Psoas muscle (tissue), 8 donors: ENCODE results near the gene GCLM. TPM values are rescaled to one million over a fixed set of nuclear protein-coding genes. Genes with fewer than 3 reads are reported as not detected.
"Not testable (repeated sequence)": the region's sequence is repeated elsewhere in the genome, so short reads cannot be mapped to it uniquely, and the experiment has no call there.

Source experiments
- ATAC-seq, 4 donors: fragments of 200-7000 bp; cut with Tn5 transposase; one replicate each; pipeline ENCODE4 v1.9.1; 2020; ENCODE audit warnings: moderate library complexity in 3 of 4, mild to moderate bottlenecking in 2 of 4
- DNase-seq, 2 donors: peaks; one replicate each; pipeline ENCODE4 v3.0.0-alpha.2; 2020
- H3K27ac ChIP-seq: fragments of 200-600 bp; one replicate; pipeline ENCODE4 v1.8.0; 2022
- H3K27me3 ChIP-seq, 3 donors: fragments of 200-600 bp in 1 of 3; one replicate each; pipeline versions ENCODE4 v1.6.1 to v1.8.0; 2013 to 2022; ENCODE audit warnings: low read length in 2 of 3, mild to moderate bottlenecking in 2 of 3, moderate library complexity in 1 of 3; ENCODE audit not compliant: insufficient read depth in 3 of 3
- H3K36me3 ChIP-seq, 2 donors: fragments of 200-600 bp in 1 of 2; one replicate each; pipeline versions ENCODE4 v1.6.1 to v1.8.0; 2013 to 2022; ENCODE audit warnings: low read depth in 1 of 2, mild to moderate bottlenecking in 1 of 2, moderate library complexity in 1 of 2; ENCODE audit not compliant: insufficient read depth in 1 of 2
- H3K4me1 ChIP-seq: fragments of 200-600 bp; one replicate; pipeline ENCODE4 v1.8.0; 2022
- H3K4me3 ChIP-seq: fragments of 200-600 bp; one replicate; pipeline ENCODE4 v1.8.0; 2022; ENCODE audit warnings: mild to moderate bottlenecking
- H3K9me3 ChIP-seq: fragments of 200-600 bp; one replicate; pipeline ENCODE4 v1.8.0; 2022
- CTCF ChIP-seq: fragments of 200-600 bp; IDR thresholded peaks from one replicate; pipeline ENCODE4 v1.8.0; 2022; ENCODE audit warnings: antibody characterized with exemption
- WGBS, 3 donors: extraction: QIAGEN DNeasy Blood & Tissue Kit; methylation state at CpG; one replicate each; pipeline versions ENCODE4 v1.1.6 to v1.1.7; 2013; 5-methylcytosine and 5-hydroxymethylcytosine counted together
- intact Hi-C, 2 donors: fragments of 100-400 bp; cut with DNase I; formaldehyde crosslinking; loops; one replicate each; pipeline versions ENCODE4 v1.11.0 to v1.14.2; 2022
- polyA plus RNA-seq, 3 donors: library from polyadenylated mRNA; stranded (reverse); fragments of 200-250 nt; gene quantifications; one replicate each; pipeline ENCODE4 v1.2.3, GENCODE V29; 2013
- total RNA-seq, 4 donors: library from RNA; stranded (reverse); fragmentation: NEBNext Ultra II Directional in 2 of 4; extraction: Animal tissue kit (Norgen Biotek cat#: 25700) in 2 of 4; gene quantifications; one replicate each; pipeline versions ENCODE4 v1.2.1 to v1.2.4, GENCODE V29; 2021 to 2023
- donor health status: healthy with polysubstance abuse.
- donor health status: DM: no; HTN: no; CAD: no; lungs with moderate emphysema.
- donor health status: Bipolar disorder and iron deficiency.
- donor health status: healthy.
- donor health status: DM: yes; HTN: yes; CAD: no.
- donor health status: DM: no; HTN: no; CAD: no.
- donor health status: DM: no; HTN: no; CAD: no.
- donor health status: DM: yes; HTN: yes; CAD: no.

GCLM gene
- total and polyA plus RNA-seq, 7 donors: 22.8 to 63.9 (median 40.2) TPM

DNA sequence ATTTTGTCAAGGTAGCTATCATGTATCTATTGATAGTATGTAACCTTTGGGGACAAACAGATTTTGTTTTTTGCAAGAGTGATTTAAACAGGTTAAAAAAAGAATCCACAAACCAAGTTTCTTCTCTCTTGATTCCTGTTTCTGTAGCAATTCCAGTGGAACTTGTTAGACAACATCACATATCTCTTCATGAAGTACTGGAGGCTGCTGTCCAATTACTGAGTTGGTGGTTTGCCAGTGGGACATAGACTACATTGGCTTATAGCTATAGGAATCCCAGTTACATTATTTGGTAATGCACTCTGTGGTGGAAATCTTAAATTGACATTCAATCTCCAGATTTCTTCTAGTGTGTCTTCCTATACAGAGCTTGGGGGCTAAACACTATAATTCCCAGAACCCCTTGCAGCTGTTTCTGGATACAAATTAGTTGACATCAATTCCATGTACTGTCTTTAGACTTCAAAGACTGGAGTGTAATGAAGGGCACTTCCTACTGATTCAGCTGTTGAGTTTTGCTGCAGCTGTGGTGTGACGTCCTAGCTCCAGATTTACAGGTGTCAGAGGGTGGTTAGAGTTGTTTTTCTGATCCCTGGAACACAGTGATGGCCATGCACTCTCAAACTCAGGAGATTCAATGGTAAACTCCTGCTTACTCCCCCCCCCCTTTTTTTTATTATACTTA, 29.4 kb upstream of the GCLM start:
- TF ChIP-seq CTCF: no peak
- Histone ChIP-seq H3K27ac (no peak overlapping the region), H3K9me3 (no peaks in the 10 kb centered on the region), H3K36me3 (no peaks in the 10 kb centered on the region), H3K27me3 (no peaks in the 10 kb centered on the region), H3K4me1 (no peaks in the 10 kb centered on the region), H3K4me3 (no peak overlapping the region)
- intact Hi-C loops: no loop called here
- WGBS, 3 donors: 22 to 52% (median 38%) methylated on average over 1 of the region's 1 CpG
- ATAC-seq: no peak
- no peak for DNase-seq

DNA sequence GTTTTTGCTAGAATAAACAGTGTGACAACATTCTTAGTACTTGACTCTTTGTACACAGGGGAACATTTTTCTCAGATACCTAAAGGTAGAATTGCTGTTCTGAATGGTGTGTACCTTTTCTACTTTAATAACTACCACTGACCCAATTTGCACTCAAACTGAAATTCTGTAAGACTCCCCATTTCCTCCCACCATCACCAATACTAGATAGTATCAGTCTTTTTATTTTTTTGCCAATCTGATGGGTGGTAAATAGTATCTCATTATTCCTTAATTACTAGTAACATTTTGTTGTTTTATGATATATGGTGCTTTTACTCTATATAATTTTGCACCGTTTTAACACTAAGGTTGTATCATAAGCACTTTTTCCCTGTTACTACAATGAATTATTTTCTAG, 28.8 kb upstream of the GCLM start:
- DNase-seq: no peak
- H3K4me1 ChIP-seq: no peaks in the 10 kb centered on the region
- TF ChIP-seq CTCF: no peak
- ATAC-seq: no peak
- no peak overlapping the region for H3K27ac ChIP-seq
- no peaks in the 10 kb centered on the region for H3K27me3 ChIP-seq
- H3K9me3 ChIP-seq: no peaks in the 10 kb centered on the region
- intact Hi-C loops: no loop called here
- no peaks in the 10 kb centered on the region for H3K36me3 ChIP-seq
- no peak overlapping the region for H3K4me3 ChIP-seq
- WGBS, 3 donors: 82 to 85% (median 83%) methylated on average over 1 of the region's 1 CpG

DNA sequence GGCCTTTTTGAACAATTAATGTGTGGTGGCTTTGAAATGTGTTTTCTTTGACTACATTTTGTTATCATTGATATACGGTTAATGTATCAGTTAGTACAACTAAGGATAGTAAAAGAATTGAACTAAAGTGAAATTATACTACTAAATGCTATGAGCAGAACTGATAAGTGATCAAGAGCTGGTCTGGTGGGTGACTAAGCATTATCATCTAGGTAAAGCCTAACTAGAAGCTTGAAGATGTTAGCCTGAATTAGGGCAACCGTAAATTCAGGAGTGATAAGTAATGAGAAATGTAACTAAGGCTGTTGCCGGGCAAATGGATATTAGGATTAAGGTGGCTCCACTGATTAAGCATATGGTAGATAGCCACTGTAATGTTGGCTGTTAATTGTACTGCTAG, 16.0 kb upstream of the GCLM start:
- Histone ChIP-seq H3K4me1 (no peaks in the 10 kb centered on the region), H3K27me3 (no peaks in the 10 kb centered on the region), H3K4me3 (no peak overlapping the region), H3K36me3 (no peaks in the 10 kb centered on the region), H3K27ac (no peak overlapping the region), H3K9me3 (no peaks in the 10 kb centered on the region)
- WGBS, 3 donors: 84 to 93% (median 90%) methylated on average over 3 of the region's 3 CpGs
- ATAC-seq (no peak), DNase-seq (no peak)
- TF ChIP-seq CTCF: no peak
- intact Hi-C loops: no loop called here

DNA sequence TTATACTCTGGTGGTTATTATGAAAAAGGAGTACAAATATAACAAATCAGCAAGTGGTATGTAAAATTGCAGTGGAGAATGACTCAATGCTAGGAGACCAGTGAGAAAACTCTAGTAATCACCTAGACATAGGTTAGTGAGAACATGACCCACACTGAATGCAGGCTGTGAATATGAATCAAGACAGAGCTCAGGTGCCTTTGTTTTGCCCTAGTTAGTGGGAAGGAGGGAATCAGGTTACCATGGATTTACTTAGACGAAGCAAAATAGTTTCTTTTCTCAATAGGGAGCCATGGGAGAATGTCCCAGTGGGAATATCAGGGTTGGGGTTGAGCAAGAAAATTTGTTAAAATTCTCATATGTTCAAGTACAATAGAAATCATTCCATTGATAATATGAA, 10.6 kb upstream of the GCLM start:
- Histone ChIP-seq H3K36me3 (no peaks in the 10 kb centered on the region), H3K4me3 (no peak overlapping the region), H3K27ac (no peak overlapping the region), H3K9me3 (no peaks in the 10 kb centered on the region), H3K27me3 (no peaks in the 10 kb centered on the region), H3K4me1 (no peaks in the 10 kb centered on the region)
- DNase-seq: no peak
- intact Hi-C loops: no loop called here
- no peak for TF ChIP-seq CTCF
- ATAC-seq: no peak
- WGBS, 3 donors: 26 to 48% (median 32%) methylated on average over 1 of the region's 1 CpG

- WGBS, 3 donors: 77 to 82% (median 81%) methylated on average over 10 of the region's 10 CpGs
- no peak for DNase-seq
- no peaks in the 10 kb centered on the region for H3K27me3 ChIP-seq
- H3K36me3 ChIP-seq: no peaks in the 10 kb centered on the region
- H3K27ac ChIP-seq: no peak overlapping the region
- no peak for TF ChIP-seq CTCF
- no peak for ATAC-seq
- H3K9me3 ChIP-seq: no peaks in the 10 kb centered on the region
- no peaks in the 10 kb centered on the region for H3K4me1 ChIP-seq
- H3K4me3 ChIP-seq: no peak overlapping the region
- intact Hi-C loops: no loop called here
Observed at GRCh38 chr1:93917302-93917701, 8.1 kb upstream of the GCLM start.

DNA sequence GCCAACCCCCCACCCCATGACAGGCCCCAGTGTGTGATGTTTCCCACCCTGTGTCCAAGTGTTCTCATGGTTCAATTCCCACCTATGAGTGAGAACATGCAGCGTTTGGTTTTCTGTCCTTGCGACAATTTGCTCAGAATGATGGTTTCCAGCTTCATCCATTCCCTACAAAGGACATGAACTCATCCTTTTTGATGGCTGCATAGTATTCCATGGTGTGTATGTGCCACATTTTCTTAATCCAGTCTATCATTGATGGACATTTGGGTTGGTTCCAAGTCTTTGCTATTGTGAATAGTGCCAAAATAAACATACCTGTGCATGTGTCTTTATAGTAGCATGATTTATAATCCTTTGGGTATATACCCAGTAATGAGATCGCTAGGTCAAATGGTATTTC, 1.6 kb upstream of the GCLM start:
- ATAC-seq, intact Hi-C loops, DNase-seq, H3K36me3 ChIP-seq, H3K4me3 ChIP-seq, H3K27ac ChIP-seq, H3K27me3 ChIP-seq, H3K9me3 ChIP-seq: not testable (repeated sequence)
- WGBS, 3 donors: 95 to 99% (median 98%) methylated on average over 3 of the region's 3 CpGs
- H3K4me1 ChIP-seq: peaks cover 21% of the 10 kb centered on the region
